Stomach (tissue), 9 donors: Measurements from ENCODE around the gene FBXL20. TPM values are rescaled to one million over a fixed set of nuclear protein-coding genes. Genes with fewer than 3 reads are reported as not detected.
"Not testable (repeated sequence)": the region's sequence is repeated elsewhere in the genome, so short reads cannot be mapped to it uniquely, and the experiment has no call there.

ENCODE experiments used
- DNase-seq, 2 donors: peaks; one replicate each; pipeline versions ENCODE4 v3.0.0 to v3.0.0-alpha.2; 2013 to 2019
- H3K27ac ChIP-seq, 5 donors: fragments of 200-600 bp in 4 of 5; sonication (generic) in 4 of 5; one replicate each; pipeline ENCODE4 v1.5.1; 2013 to 2019; ENCODE audit warnings: mild to moderate bottlenecking in 1 of 5, moderate library complexity in 1 of 5
- H3K27me3 ChIP-seq, 3 donors: fragments of 200-600 bp; sonication (generic); one replicate each; pipeline ENCODE4 v1.5.1; 2017 to 2019; ENCODE audit warnings: mixed run types in 1 of 3
- H3K36me3 ChIP-seq, 4 donors: fragments of 200-600 bp; sonication (generic); 1 replicate in 3 of 4; 2 replicates in 1 of 4; pipeline ENCODE4 v1.5.1; 2016 to 2019
- H3K4me1 ChIP-seq, 4 donors: fragments of 200-600 bp; sonication (generic); one replicate each; pipeline ENCODE4 v1.5.1; 2016 to 2019
- H3K4me3 ChIP-seq, 4 donors: fragments of 200-600 bp; sonication (generic) in 3 of 4; one replicate each; pipeline ENCODE4 v1.5.1; 2016 to 2019; ENCODE audit warnings: mild to moderate bottlenecking in 1 of 4
- H3K9me3 ChIP-seq, 4 donors: fragments of 200-600 bp; sonication (generic); one replicate each; pipeline ENCODE4 v1.5.1; 2016 to 2019
- CTCF ChIP-seq, 7 experiments: fragments of 450-650 bp in 4 of 7; fragments of 200-600 bp in 3 of 7; sonication (generic) in 3 of 7; IDR thresholded peaks; one replicate each; pipeline ENCODE4 v1.5.1; 2016 to 2019; ENCODE audit warnings: antibody characterized with exemption in 7 of 7, control low read depth in 2 of 7, mild to moderate bottlenecking in 1 of 7
- EP300 ChIP-seq: sonication (generic); formaldehyde crosslinking; IDR thresholded peaks from one replicate; pipeline ENCODE4 v1.6.1; 2017; ENCODE audit warnings: antibody characterized with exemption
- POLR2A ChIP-seq, 4 donors: fragments of 450-650 bp; IDR thresholded peaks; one replicate each; pipeline ENCODE4 v1.6.1; 2016; ENCODE audit warnings: antibody characterized with exemption in 4 of 4, control low read depth in 2 of 4, mild to moderate bottlenecking in 1 of 4, moderate library complexity in 1 of 4
- POLR2AphosphoS5 ChIP-seq, 3 donors: sonication (generic); formaldehyde crosslinking; IDR thresholded peaks; one replicate each; pipeline ENCODE4 v1.6.1; 2016; ENCODE audit warnings: antibody characterized with exemption in 3 of 3
- WGBS, 5 donors: extraction: QIAGEN DNeasy Blood & Tissue Kit in 3 of 5; methylation state at CpG; one replicate each; pipeline versions ENCODE4 v1.1.5 to v1.1.7; 2013 to 2018; 5-methylcytosine and 5-hydroxymethylcytosine counted together
- intact Hi-C: fragments of 100-400 bp; cut with DNase I; formaldehyde crosslinking; loops from one replicate; pipeline ENCODE4 v1.15.1; 2023; ENCODE audit warnings: low total_unique reads
- polyA plus RNA-seq, 3 donors: library from polyadenylated mRNA; stranded (reverse); fragments of 200-250 nt; gene quantifications; one replicate each; pipeline ENCODE4 v1.2.3, GENCODE V29; 2013
- total RNA-seq, 5 donors: library from RNA; depleted of rRNA; stranded (reverse); fragments of >200 nt; gene quantifications; one replicate each; pipeline versions ENCODE4 v1.1.0 to v1.2.3, GENCODE V29; 2014 to 2016
- donor health status: healthy with polysubstance abuse.
- donor health status: Bipolar disorder and iron deficiency.
- donor health status: healthy.

The FBXL20 gene
- total and polyA plus RNA-seq, 8 donors, result 1.5 to 18.4 (median 8.0) TPM

GRCh38 chr17:39251997-39252396 lies 149.4 kb downstream of the FBXL20 start:
- H3K9me3 ChIP-seq, result no peaks in the 10 kb centered on the region
- H3K27ac ChIP-seq, result no peak overlapping the region
- 24 to 47% (median 29%) methylated on average over 1 of the region's 1 CpG for WGBS, 5 donors
- no peaks in the 10 kb centered on the region for H3K4me1 ChIP-seq
- H3K4me3 ChIP-seq, result no peak overlapping the region
- no peaks in the 10 kb centered on the region for H3K27me3 ChIP-seq
- TF ChIP-seq CTCF (IDR thresholded peaks at IDR 0.05), result no peak
- TF ChIP-seq EP300, result no peak
- no peak for TF ChIP-seq POLR2AphosphoS5 (IDR thresholded peaks at IDR 0.05)
- TF ChIP-seq POLR2A (IDR thresholded peaks at IDR 0.05), result no peak
- peaks cover 6 to 53% (median 44%) of the 10 kb centered on the region in 4 donors for H3K36me3 ChIP-seq
- intact Hi-C loops, result no loop called here
- no peak for DNase-seq

- H3K27me3 ChIP-seq, intact Hi-C loops, H3K4me3 ChIP-seq, DNase-seq, H3K4me1 ChIP-seq, H3K9me3 ChIP-seq, H3K27ac ChIP-seq: not testable (repeated sequence)
- WGBS, 5 donors, result 94 to 98% (median 95%) methylated on average over 12 of the region's 12 CpGs
- peaks cover 6 to 33% (median 25%) of the 10 kb centered on the region in 4 donors for H3K36me3 ChIP-seq
Measured at GRCh38 chr17:39250076-39250475, 151.3 kb downstream of the FBXL20 start.

GRCh38 chr17:39246274-39246673 lies 155.2 kb downstream of the FBXL20 start:
- Histone ChIP-seq H3K4me3 (no peak overlapping the region), H3K36me3 (no peaks in the 10 kb centered on the region), H3K4me1 (peaks cover 0 to 14% (median 4%) of the 10 kb centered on the region in 4 donors), H3K27ac (no peak overlapping the region), H3K9me3 (no peaks in the 10 kb centered on the region), H3K27me3 (peaks cover 0 to 28% (median 0%) of the 10 kb centered on the region in 3 donors)
- DNase-seq, result no peak
- TF ChIP-seq POLR2A (IDR thresholded peaks at IDR 0.05) (no peak), EP300 (no peak), POLR2AphosphoS5 (IDR thresholded peaks at IDR 0.05) (no peak), CTCF (IDR thresholded peaks at IDR 0.05) (no peak)
- intact Hi-C loops, result no loop called here
- 42 to 49% (median 43%) methylated on average over 3 of the region's 3 CpGs for WGBS, 5 donors

GRCh38 chr17:39244600-39245570 lies 156.5 kb downstream of the FBXL20 start:
- peak; percentile 92 to 93 for DNase-seq
- 41 to 46% (median 45%) methylated on average over 6 of the region's 6 CpGs for WGBS, 5 donors
- Histone ChIP-seq H3K4me1 (peaks cover 0 to 14% (median 4%) of the 10 kb centered on the region in 4 donors), H3K27ac (no peak overlapping the region), H3K27me3 (peaks cover 0 to 36% (median under 1%) of the 10 kb centered on the region in 3 donors), H3K36me3 (no peaks in the 10 kb centered on the region), H3K9me3 (no peaks in the 10 kb centered on the region), H3K4me3 (no peak overlapping the region)
- intact Hi-C loops, result loop anchor here (5.0 kb wide), 1 partner anchor 38 kb away; no protein-coding TSS in a partner anchor
- TF ChIP-seq POLR2A (IDR thresholded peaks at IDR 0.05) (no peak), CTCF (IDR thresholded peaks at IDR 0.05) (peak in 6 of 7 experiments; percentile 44 to 99 (median 90)), EP300 (no peak), POLR2AphosphoS5 (IDR thresholded peaks at IDR 0.05) (peak in 1 of 3 donors; percentile 82)
